Aorta (tissue), 5 donors: ENCODE results near the gene NGF. TPM values are rescaled to one million over a fixed set of nuclear protein-coding genes. Genes with fewer than 3 reads are reported as not detected.
A peak's percentile ranks its signal among the peaks of the same experiment; 100 is the strongest.

Source experiments
- ATAC-seq: fragments of 200-7000 bp; cut with Tn5 transposase; one replicate; pipeline ENCODE4 v1.9.1; 2022; ENCODE audit warnings: moderate library complexity; ENCODE audit not compliant: low FRiP score
- DNase-seq, 2 donors: peaks; one replicate each; pipeline ENCODE4 v3.0.0-alpha.2; 2020
- H3K27ac ChIP-seq, 2 donors: one replicate each; pipeline ENCODE4 v1.5.1; 2013; ENCODE audit warnings: low read length in 2 of 2, mild to moderate bottlenecking in 2 of 2, moderate library complexity in 2 of 2, control low read depth in 1 of 2, inconsistent platforms in 1 of 2, low read depth in 1 of 2
- H3K27me3 ChIP-seq, 2 donors: one replicate each; pipeline ENCODE4 v1.6.1; 2013; ENCODE audit warnings: control low read depth in 1 of 2, low read length in 1 of 2, mild to moderate bottlenecking in 1 of 2, moderate library complexity in 1 of 2; ENCODE audit not compliant: insufficient read depth in 2 of 2, control insufficient read depth in 1 of 2
- H3K36me3 ChIP-seq, 2 donors: one replicate each; pipeline ENCODE4 v1.6.1; 2013; ENCODE audit warnings: control low read depth in 1 of 2, low read length in 1 of 2, mild to moderate bottlenecking in 1 of 2; ENCODE audit not compliant: insufficient read depth in 2 of 2, control insufficient read depth in 1 of 2
- H3K4me1 ChIP-seq, 2 donors: one replicate each; pipeline ENCODE4 v1.6.1; 2013; ENCODE audit warnings: low read length in 2 of 2, control low read depth in 1 of 2, mild to moderate bottlenecking in 1 of 2, moderate library complexity in 1 of 2; ENCODE audit not compliant: insufficient read depth in 2 of 2, control insufficient read depth in 1 of 2
- H3K4me3 ChIP-seq, 2 donors: one replicate each; pipeline ENCODE4 v1.5.1; 2013; ENCODE audit warnings: low read length in 2 of 2, control low read depth in 1 of 2, mild to moderate bottlenecking in 1 of 2
- H3K9me3 ChIP-seq: one replicate; pipeline ENCODE4 v1.6.1; 2013; ENCODE audit warnings: mild to moderate bottlenecking, low read length; ENCODE audit not compliant: control insufficient read depth
- WGBS, 2 donors: extraction: QIAGEN DNeasy Blood & Tissue Kit; methylation state at CpG; one replicate each; pipeline ENCODE4 v1.1.7; 2013; 5-methylcytosine and 5-hydroxymethylcytosine counted together
- intact Hi-C, 2 donors: fragments of 100-400 bp; cut with DNase I; formaldehyde crosslinking; loops; one replicate each; pipeline versions ENCODE4 v1.14.2 to v1.15.0; 2022
- polyA plus RNA-seq, 2 donors: library from polyadenylated mRNA; stranded (reverse); fragments of 200-250 nt; gene quantifications; one replicate each; pipeline ENCODE4 v1.2.3, GENCODE V29; 2013
- total RNA-seq, 2 donors: library from RNA; stranded (reverse); fragmentation: NEBNext Ultra II Directional; extraction: Animal tissue kit (Norgen Biotek cat#: 25700); gene quantifications; one replicate each; pipeline ENCODE4 v1.2.1, GENCODE V29; 2021
- donor health status: healthy with polysubstance abuse.
- donor health status: Bipolar disorder and iron deficiency.
- donor health status: DM: no; HTN: no; CAD: no.
- donor health status: DM: no; HTN: no; CAD: no.
- donor health status: DM: yes; HTN: yes; CAD: no.

Gene NGF
- total and polyA plus RNA-seq, 4 donors, result 10.2 to 39.7 (median 15.6) TPM

- Histone ChIP-seq H3K27me3 (no peaks in the 10 kb centered on the region), H3K9me3 (no peaks in the 10 kb centered on the region), H3K4me1 (peaks cover 0 to 3% of the 10 kb centered on the region in 2 donors), H3K27ac (no peak overlapping the region), H3K36me3 (no peaks in the 10 kb centered on the region), H3K4me3 (no peak overlapping the region)
- intact Hi-C loops, result no loop called here
- ATAC-seq (no peak), DNase-seq (no peak)
- 94 to 97% methylated on average over 3 of the region's 3 CpGs for WGBS, 2 donors
Observed at GRCh38 chr1:115322631-115323030, 15.4 kb downstream of the NGF start.

- no peak for DNase-seq
- H3K4me3 ChIP-seq, result no peak overlapping the region
- WGBS, 2 donors, result 97 to 99% methylated on average over 6 of the region's 6 CpGs
- no peaks in the 10 kb centered on the region for H3K36me3 ChIP-seq
- intact Hi-C loops, result no loop called here
- no peak overlapping the region for H3K27ac ChIP-seq
- peaks cover 3 to 6% of the 10 kb centered on the region in 2 donors for H3K4me1 ChIP-seq
- H3K9me3 ChIP-seq, result no peaks in the 10 kb centered on the region
- no peak for ATAC-seq
- H3K27me3 ChIP-seq, result no peaks in the 10 kb centered on the region
Observed at GRCh38 chr1:115320377-115320776, 17.7 kb downstream of the NGF start.

GRCh38 chr1:115319706-115320105 lies 18.3 kb downstream of the NGF start:
- DNase-seq (no peak), ATAC-seq (no peak)
- Histone ChIP-seq H3K9me3 (no peaks in the 10 kb centered on the region), H3K4me3 (no peak overlapping the region), H3K27ac (peak overlapping the region in 1 of 2 donors; percentile 32), H3K27me3 (no peaks in the 10 kb centered on the region), H3K4me1 (peaks cover 3 to 9% of the 10 kb centered on the region in 2 donors), H3K36me3 (no peaks in the 10 kb centered on the region)
- intact Hi-C loops, result no loop called here
- WGBS, 2 donors, result 18 to 25% methylated on average over 5 of the region's 5 CpGs

GRCh38 chr1:115317101-115318012 lies 20.7 kb downstream of the NGF start:
- H3K27me3 ChIP-seq, result no peaks in the 10 kb centered on the region
- no peak overlapping the region for H3K4me3 ChIP-seq
- H3K27ac ChIP-seq, result no peak overlapping the region
- H3K36me3 ChIP-seq, result no peaks in the 10 kb centered on the region
- H3K9me3 ChIP-seq, result no peaks in the 10 kb centered on the region
- ATAC-seq, result no peak
- H3K4me1 ChIP-seq, result peaks cover 3 to 9% of the 10 kb centered on the region in 2 donors
- WGBS, 2 donors, result 88% methylated on average over 11 of the region's 11 CpGs
- intact Hi-C loops, result no loop called here
- DNase-seq, result no peak

- intact Hi-C loops, result loop anchor here in 1 of 2 donors (2.0 kb wide), 1 partner anchor 16 kb away; no protein-coding TSS in a partner anchor
- Histone ChIP-seq H3K4me3 (no peak overlapping the region), H3K27ac (peak overlapping the region; percentile 72 to 87), H3K27me3 (no peaks in the 10 kb centered on the region), H3K36me3 (no peaks in the 10 kb centered on the region), H3K4me1 (peaks cover 3 to 9% of the 10 kb centered on the region in 2 donors), H3K9me3 (no peaks in the 10 kb centered on the region)
- no peak for DNase-seq
- no peak for ATAC-seq
- 3% methylated on average over 3 of the region's 3 CpGs for WGBS, 2 donors
Observed at GRCh38 chr1:115314765-115315164, 23.3 kb downstream of the NGF start.

- intact Hi-C loops, result loop anchor here in 1 of 2 donors (2.0 kb wide), 1 partner anchor 17 kb away; no protein-coding TSS in a partner anchor
Observed at GRCh38 chr1:115314092-115314491, 24.0 kb downstream of the NGF start.

GRCh38 chr1:115313182-115313581 lies 24.9 kb downstream of the NGF start:
- Histone ChIP-seq H3K27ac (peak overlapping the region; percentile 38 to 70), H3K36me3 (no peaks in the 10 kb centered on the region), H3K4me3 (no peak overlapping the region), H3K4me1 (peaks cover 3 to 9% of the 10 kb centered on the region in 2 donors), H3K9me3 (no peaks in the 10 kb centered on the region), H3K27me3 (no peaks in the 10 kb centered on the region)
- DNase-seq (no peak), ATAC-seq (no peak)
- intact Hi-C loops, result no loop called here
- 87 to 98% methylated on average over 1 of the region's 1 CpG for whole genome bisulfite sequencing, 2 donors

More at GRCh38 chr1:115314092-115314491, 24.0 kb downstream of the NGF start:
- H3K9me3 ChIP-seq, result no peaks in the 10 kb centered on the region
- H3K27ac ChIP-seq, result peak overlapping the region in 1 of 2 donors; percentile 75
- DNase-seq (no peak), ATAC-seq (no peak)
- H3K4me3 ChIP-seq, result no peak overlapping the region
- no peaks in the 10 kb centered on the region for H3K27me3 ChIP-seq
- H3K4me1 ChIP-seq, result peaks cover 3 to 9% of the 10 kb centered on the region in 2 donors
- 47 to 51% methylated on average over 4 of the region's 4 CpGs for WGBS, 2 donors
- H3K36me3 ChIP-seq, result no peaks in the 10 kb centered on the region

GRCh38 chr1:115312742-115313141 lies 25.3 kb downstream of the NGF start:
- H3K4me1 ChIP-seq, result peaks cover 3 to 9% of the 10 kb centered on the region in 2 donors
- H3K4me3 ChIP-seq, result no peak overlapping the region
- H3K9me3 ChIP-seq, result no peaks in the 10 kb centered on the region
- no peak for DNase-seq
- H3K36me3 ChIP-seq, result no peaks in the 10 kb centered on the region
- no peak for ATAC-seq
- H3K27ac ChIP-seq, result no peak overlapping the region
- intact Hi-C loops, result no loop called here
- no peaks in the 10 kb centered on the region for H3K27me3 ChIP-seq
